Measurements from ENCODE around the gene BBS9.

DNA sequence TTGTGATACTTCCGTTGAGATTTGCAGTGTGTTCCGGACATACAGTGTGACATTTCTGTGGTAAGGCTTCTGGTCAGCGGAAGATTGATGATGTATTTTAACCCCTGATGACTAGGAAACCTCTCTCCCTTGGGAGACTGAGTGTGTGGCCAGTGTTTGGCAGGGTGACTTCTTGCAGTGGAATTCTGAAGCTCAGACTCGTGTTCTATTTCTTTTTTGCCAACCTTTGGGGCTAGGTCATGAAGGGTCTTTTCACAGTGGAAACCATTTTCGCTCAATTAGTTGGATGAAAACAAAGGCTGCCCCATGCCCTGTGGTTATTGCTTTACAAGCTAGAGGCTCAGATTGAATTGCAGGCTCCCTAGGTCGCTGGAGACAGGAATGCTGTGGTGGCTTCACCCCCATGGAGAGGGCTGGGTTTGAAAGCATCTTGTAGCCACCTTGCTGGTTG is 288.9 kb downstream of the BBS9 start:
- no peak for TF ChIP-seq CTCF (IDR thresholded peaks at IDR 0.05; ENCODE audit: low read depth, low read length)
- no peak for TF ChIP-seq EZH2phosphoT487 (IDR thresholded peaks at IDR 0.05; ENCODE audit: low read depth)

Measured in OCI-LY3 (cell line).